ENCODE data around the gene VKORC1L1.

GRCh38 chr7:65931685-65932084 lies 58.8 kb downstream of the VKORC1L1 start:
- TF ChIP-seq POLR2AphosphoS5 (IDR thresholded peaks at IDR 0.05; ENCODE audit: low read depth, low read length) (no peak), SIN3A (IDR thresholded peaks at IDR 0.05; ENCODE audit: low read depth) (no peak), EZH2 (IDR thresholded peaks at IDR 0.05) (no peak), EZH2phosphoT487 (IDR thresholded peaks at IDR 0.05; ENCODE audit: borderline replicate concordance) (no peak)
- TF ChIP-seq, protein P1, sequence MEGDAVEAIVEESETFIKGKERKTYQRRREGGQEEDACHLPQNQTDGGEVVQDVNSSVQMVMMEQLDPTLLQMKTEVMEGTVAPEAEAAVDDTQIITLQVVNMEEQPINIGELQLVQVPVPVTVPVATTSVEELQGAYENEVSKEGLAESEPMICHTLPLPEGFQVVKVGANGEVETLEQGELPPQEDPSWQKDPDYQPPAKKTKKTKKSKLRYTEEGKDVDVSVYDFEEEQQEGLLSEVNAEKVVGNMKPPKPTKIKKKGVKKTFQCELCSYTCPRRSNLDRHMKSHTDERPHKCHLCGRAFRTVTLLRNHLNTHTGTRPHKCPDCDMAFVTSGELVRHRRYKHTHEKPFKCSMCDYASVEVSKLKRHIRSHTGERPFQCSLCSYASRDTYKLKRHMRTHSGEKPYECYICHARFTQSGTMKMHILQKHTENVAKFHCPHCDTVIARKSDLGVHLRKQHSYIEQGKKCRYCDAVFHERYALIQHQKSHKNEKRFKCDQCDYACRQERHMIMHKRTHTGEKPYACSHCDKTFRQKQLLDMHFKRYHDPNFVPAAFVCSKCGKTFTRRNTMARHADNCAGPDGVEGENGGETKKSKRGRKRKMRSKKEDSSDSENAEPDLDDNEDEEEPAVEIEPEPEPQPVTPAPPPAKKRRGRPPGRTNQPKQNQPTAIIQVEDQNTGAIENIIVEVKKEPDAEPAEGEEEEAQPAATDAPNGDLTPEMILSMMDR (IDR thresholded peaks at IDR 0.05 in 2 of 3, conservative IDR thresholded peaks at IDR 0.05 in 1 of 3; ENCODE audit: borderline replicate concordance in 1 of 3, insufficient read depth in 1 of 3, low read depth in 2 of 3, low read length in 2 of 3) = no peak

Measured in HCT116 (cell line).